Mucosa of gallbladder (tissue), 1 donor: ENCODE results near the gene ELOB. TPM values are rescaled to one million over a fixed set of nuclear protein-coding genes. Genes with fewer than 3 reads are reported as not detected.

ENCODE experiments used
- DNase-seq: peaks from one replicate; pipeline ENCODE4 v3.0.0-alpha.2; 2020; ENCODE audit warnings: low spot score
- total RNA-seq: library from RNA; stranded (reverse); gene quantifications from one replicate; pipeline ENCODE4 v1.2.1, GENCODE V29; 2021
- donor health status: DM: no; HTN: no; CAD: no.

ELOB gene
- 273 TPM for total RNA-seq

- peak; percentile 87 for DNase-seq
Measured at GRCh38 chr16:2777231-2777902, at the start of gene ELOB. Gene ELOB, minus strand, starts transcription at chr16:2777280. Its CDS starts 41 bp downstream, at chr16:2777239.

- DNase-seq = no peak
Measured at GRCh38 chr16:2825906-2826305, 48.8 kb upstream of the ELOB start.

- DNase-seq = no peak
Measured at GRCh38 chr16:2825049-2825742, 48.1 kb upstream of the ELOB start.

GRCh38 chr16:2824626-2825025, 47.5 kb upstream of the ELOB start:
- no peak for DNase-seq

- DNase-seq = no peak
Measured at GRCh38 chr16:2822496-2822895, 45.4 kb upstream of the ELOB start.

GRCh38 chr16:2822158-2822495, 45.0 kb upstream of the ELOB start:
- no peak for DNase-seq

- no peak for DNase-seq
Measured at GRCh38 chr16:2821487-2822157, 44.5 kb upstream of the ELOB start.

- DNase-seq = no peak
Measured at GRCh38 chr16:2820836-2821486, 43.9 kb upstream of the ELOB start.

GRCh38 chr16:2819939-2820835, 43.1 kb upstream of the ELOB start:
- DNase-seq = no peak

GRCh38 chr16:2819179-2819938, 42.3 kb upstream of the ELOB start:
- DNase-seq = no peak

GRCh38 chr16:2818272-2818876, 41.3 kb upstream of the ELOB start:
- no peak for DNase-seq

- DNase-seq = no peak
Measured at GRCh38 chr16:2817340-2818271, 40.5 kb upstream of the ELOB start.

- no peak for DNase-seq
Measured at GRCh38 chr16:2816751-2817339, 39.8 kb upstream of the ELOB start, which contains the start of gene PRSS21. Gene PRSS21, plus strand, starts transcription at chr16:2817237. Its CDS starts 32 bp downstream, at chr16:2817269.

GRCh38 chr16:2815299-2815771, 38.3 kb upstream of the ELOB start:
- no peak for DNase-seq

- DNase-seq = no peak
Measured at GRCh38 chr16:2814551-2815298, 37.6 kb upstream of the ELOB start.

GRCh38 chr16:2813771-2814221, 36.7 kb upstream of the ELOB start:
- no peak for DNase-seq

GRCh38 chr16:2811703-2812471, 34.8 kb upstream of the ELOB start:
- no peak for DNase-seq
